HFF-Myc (cell line): ENCODE results near the gene SUPT7L.

Source experiments
- DNase-seq: peaks from one replicate; pipeline ENCODE4 v3.0.0-alpha.2; 2011; ENCODE audit warnings: low read depth; ENCODE audit errors: extremely low read depth
- H3K4me3 ChIP-seq: replicated peaks from 2 replicates; pipeline ENCODE4 v1.5.1; 2011; ENCODE audit warnings: low read depth, mild to moderate bottlenecking, control low read depth, low read length
- CTCF ChIP-seq: IDR thresholded peaks from 2 replicates; pipeline ENCODE4 v1.5.1; 2012; ENCODE audit warnings: mild to moderate bottlenecking, low read depth, low read length, control low read depth; ENCODE audit errors: missing control alignments

Gene SUPT7L, protein sequence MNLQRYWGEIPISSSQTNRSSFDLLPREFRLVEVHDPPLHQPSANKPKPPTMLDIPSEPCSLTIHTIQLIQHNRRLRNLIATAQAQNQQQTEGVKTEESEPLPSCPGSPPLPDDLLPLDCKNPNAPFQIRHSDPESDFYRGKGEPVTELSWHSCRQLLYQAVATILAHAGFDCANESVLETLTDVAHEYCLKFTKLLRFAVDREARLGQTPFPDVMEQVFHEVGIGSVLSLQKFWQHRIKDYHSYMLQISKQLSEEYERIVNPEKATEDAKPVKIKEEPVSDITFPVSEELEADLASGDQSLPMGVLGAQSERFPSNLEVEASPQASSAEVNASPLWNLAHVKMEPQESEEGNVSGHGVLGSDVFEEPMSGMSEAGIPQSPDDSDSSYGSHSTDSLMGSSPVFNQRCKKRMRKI

GRCh38 chr2:27663285-27664153, at the start of gene SUPT7L, which contains the start of gene SLC4A1AP:
Gene SUPT7L, minus strand, starts transcription at chr2:27663614. Its CDS starts 1,422 bp downstream, at chr2:27662192.
Gene SLC4A1AP, plus strand, starts transcription at chr2:27663889. Its CDS starts 26 bp downstream, at chr2:27663915.
- H3K4me3 ChIP-seq: peak within 1 kb of the TSS; percentile 92
- DNase-seq: peak; percentile 57
- no peak for TF ChIP-seq CTCF

- no peak for TF ChIP-seq CTCF
- no peak for DNase-seq
- no peak overlapping the region for H3K4me3 ChIP-seq
These were observed 49.8 kb upstream of the SUPT7L start for GRCh38 chr2:27713201-27713600.

DNA sequence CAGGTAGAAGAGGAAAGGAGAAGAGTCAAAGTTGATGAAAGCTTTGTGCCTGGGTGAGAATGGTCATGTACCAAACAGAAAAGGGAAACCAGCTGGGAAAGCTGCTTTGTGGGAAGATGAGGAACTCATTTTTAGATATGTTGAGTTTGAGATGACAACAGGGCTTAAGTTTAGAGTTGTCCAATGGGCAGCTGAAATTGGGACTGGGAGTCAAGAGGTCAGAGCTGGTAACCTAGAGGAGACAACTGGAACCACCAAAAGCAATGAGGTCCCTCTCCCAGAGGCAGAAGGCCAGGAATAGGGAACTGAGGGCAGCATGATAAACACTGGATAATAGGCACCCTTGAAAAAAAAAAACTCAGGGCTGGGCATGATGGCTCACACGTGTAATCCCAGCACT, 49.1 kb upstream of the SUPT7L start:
- no peak for TF ChIP-seq CTCF
- no peak for DNase-seq
- H3K4me3 ChIP-seq: no peak overlapping the region

DNA sequence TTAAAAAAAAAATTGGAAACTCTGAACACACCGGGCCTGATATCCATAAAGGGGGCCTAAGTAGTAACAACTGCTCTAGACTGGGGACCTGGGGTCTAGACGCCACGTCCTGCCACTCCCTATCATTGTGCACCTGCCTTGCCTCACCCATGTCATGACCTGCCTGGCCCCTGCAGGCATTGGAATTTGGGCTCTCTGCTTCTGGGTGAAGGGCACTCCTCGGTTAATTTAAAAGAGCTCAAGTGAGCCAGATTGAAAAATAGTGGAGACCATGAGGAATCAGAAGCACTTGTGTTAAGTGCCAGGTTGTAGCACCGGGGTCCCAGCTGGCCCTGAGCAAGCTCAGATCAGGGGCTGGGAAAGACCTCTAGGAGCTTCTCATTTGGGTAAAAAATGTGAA, 48.4 kb upstream of the SUPT7L start:
- H3K4me3 ChIP-seq: no peak overlapping the region
- TF ChIP-seq CTCF: no peak
- DNase-seq: no peak

DNA sequence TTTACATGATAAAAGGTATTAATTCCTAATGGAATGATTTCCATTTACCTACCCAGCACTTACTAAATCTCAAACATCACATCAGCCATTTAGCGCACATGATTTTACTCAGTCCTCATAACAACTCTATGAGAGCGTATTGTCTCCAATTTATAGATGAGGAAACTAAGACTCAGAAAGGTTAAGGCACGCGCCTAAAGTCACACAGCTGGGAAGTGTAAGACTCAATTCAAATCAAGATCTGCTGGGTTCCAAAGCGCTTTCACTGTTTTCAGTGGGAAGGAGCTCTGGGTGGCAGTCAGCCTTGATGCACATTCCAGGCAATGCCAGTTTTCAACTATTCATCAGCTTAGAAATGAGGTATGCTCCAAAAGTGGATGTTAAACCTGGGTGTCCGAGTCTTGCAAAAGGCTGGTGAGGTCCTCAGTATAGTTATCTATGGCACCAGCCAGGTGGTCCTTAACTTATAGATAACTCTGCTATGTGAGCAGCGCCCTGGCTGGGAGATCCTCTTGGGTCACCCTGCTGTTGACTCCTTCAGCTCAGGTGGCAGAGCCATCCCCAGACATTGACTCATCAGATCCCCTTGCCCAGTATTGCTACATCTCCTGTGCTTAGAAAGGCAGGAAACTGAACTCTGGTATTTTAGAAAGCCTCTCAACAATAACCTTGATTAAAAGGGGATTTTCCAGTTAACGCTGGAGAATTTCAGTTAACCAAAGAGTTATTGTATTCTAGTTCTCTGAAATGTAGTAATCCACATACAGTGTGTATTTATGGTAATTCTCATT, 47.4 kb upstream of the SUPT7L start:
- no peak for DNase-seq
- H3K4me3 ChIP-seq: no peak overlapping the region
- no peak for TF ChIP-seq CTCF

DNA sequence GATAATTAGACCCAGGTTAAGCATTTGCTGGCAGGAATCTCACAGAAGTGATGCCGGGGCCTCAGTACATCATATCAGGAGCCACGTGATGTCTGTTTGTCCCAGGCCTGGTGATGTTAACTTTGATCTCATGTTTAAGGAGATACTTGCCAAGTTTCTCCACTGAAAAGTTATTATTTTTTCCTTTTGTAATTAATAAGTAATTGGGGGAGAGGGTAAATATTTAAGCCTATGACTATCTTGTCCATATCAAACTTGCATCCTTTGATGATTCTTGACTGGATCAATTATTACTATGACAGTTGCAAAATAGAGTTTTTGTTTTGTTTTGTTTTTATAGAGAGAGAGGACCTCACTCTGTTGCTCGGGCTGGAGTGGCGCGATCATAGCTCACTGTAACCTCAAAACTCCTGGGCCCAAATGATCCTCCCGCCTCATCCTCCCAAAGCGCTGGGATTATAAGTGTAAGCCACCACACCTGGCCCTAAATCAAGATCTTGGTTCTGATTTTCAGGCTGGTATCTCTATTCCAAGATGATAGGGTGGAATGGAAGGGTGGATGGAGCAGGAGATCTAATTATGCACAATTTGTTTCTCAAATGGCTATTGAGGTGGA, 46.7 kb upstream of the SUPT7L start:
- no peak for TF ChIP-seq CTCF
- H3K4me3 ChIP-seq: no peak overlapping the region
- no peak for DNase-seq
